Loucy (cell line): ENCODE data around the gene SLIT1.

Experiments
- CTCF ChIP-seq: fragments of 200-600 bp; sonication (generic); conservative IDR thresholded peaks from 2 replicates; pipeline ENCODE4 v1.5.1; 2014; ENCODE audit warnings: mild to moderate bottlenecking, antibody characterized with exemption, low read length
- EZH2phosphoT487 ChIP-seq: fragments of 200-600 bp; IDR thresholded peaks from 2 replicates; pipeline ENCODE4 v1.6.1; 2018; ENCODE audit warnings: antibody characterized with exemption, mild to moderate bottlenecking, moderate library complexity, borderline replicate concordance

- no peak for TF ChIP-seq CTCF
- no peak for TF ChIP-seq EZH2phosphoT487
These were observed 189.3 kb downstream of the SLIT1 start for GRCh38 chr10:96996275-96996965.
